Esophagus muscularis mucosa (tissue), 3 donors: ENCODE data around the gene ASPN.

Source experiments
- CTCF ChIP-seq, 3 experiments: fragments of 200-600 bp in 2 of 3; fragments of 450-650 bp in 1 of 3; sonication (generic) in 2 of 3; IDR thresholded peaks; one replicate each; pipeline ENCODE4 v1.5.1; 2017 to 2019; ENCODE audit warnings: antibody characterized with exemption in 3 of 3, mild to moderate bottlenecking in 2 of 3, moderate library complexity in 1 of 3
- POLR2A ChIP-seq: fragments of 450-650 bp; IDR thresholded peaks from one replicate; pipeline ENCODE4 v1.6.1; 2017; ENCODE audit warnings: antibody characterized with exemption, moderate library complexity, mild to moderate bottlenecking, low read depth

GRCh38 chr9:92406477-92406876 lies 75.8 kb downstream of the ASPN start:
- TF ChIP-seq CTCF (IDR thresholded peaks at IDR 0.05): no peak
- no peak for TF ChIP-seq POLR2A
